Measurements from ENCODE around the gene CYTH2.

CYTH2 gene

GRCh38 chr19:48445256-48445605 is 23.9 kb upstream of the CYTH2 start:
- peak overlapping the region; percentile 87 for H3K27ac ChIP-seq (ENCODE audit: low read depth, low read length)
- H3K4me1 ChIP-seq (ENCODE audit: control insufficient read depth, insufficient read depth, low read length): peaks cover 8% of the 10 kb centered on the region
- no peak overlapping the region for H3K9ac ChIP-seq (ENCODE audit: low read length)

GRCh38 chr19:48445606-48446481 is 23.3 kb upstream of the CYTH2 start, which contains the start of gene GRWD1:
Gene GRWD1, plus strand, starts transcription at chr19:48445983. Its CDS starts 23 bp downstream, at chr19:48446006.
- Histone ChIP-seq H3K27ac (ENCODE audit: low read depth, low read length) (peak within 1 kb of the TSS; percentile 87), H3K4me1 (ENCODE audit: control insufficient read depth, insufficient read depth, low read length) (peaks cover 8% of the 10 kb centered on the region), H3K4me3 (ENCODE audit: low read length) (peak within 1 kb of the TSS; percentile 68), H3K27me3 (ENCODE audit: control insufficient read depth, insufficient read depth, low read length) (peaks cover 15% of the 10 kb centered on the region), H3K9ac (ENCODE audit: low read length) (peak within 1 kb of the TSS; percentile 20), H3K36me3 (ENCODE audit: control insufficient read depth, insufficient read depth, low read length) (peaks cover 24% of the 10 kb centered on the region)

More at GRCh38 chr19:48445256-48445605, 23.9 kb upstream of the CYTH2 start:
- H3K4me3 ChIP-seq (ENCODE audit: low read length): peak overlapping the region; percentile 68
- H3K27me3 ChIP-seq (ENCODE audit: control insufficient read depth, insufficient read depth, low read length): peaks cover 15% of the 10 kb centered on the region
- H3K36me3 ChIP-seq (ENCODE audit: control insufficient read depth, insufficient read depth, low read length): peaks cover 18% of the 10 kb centered on the region

- Histone ChIP-seq H3K36me3 (ENCODE audit: control insufficient read depth, insufficient read depth, low read length) (peaks cover 31% of the 10 kb centered on the region), H3K4me1 (ENCODE audit: control insufficient read depth, insufficient read depth, low read length) (peaks cover 8% of the 10 kb centered on the region), H3K27me3 (ENCODE audit: control insufficient read depth, insufficient read depth, low read length) (peaks cover 14% of the 10 kb centered on the region), H3K9ac (ENCODE audit: low read length) (peak overlapping the region; percentile 20), H3K27ac (ENCODE audit: low read depth, low read length) (no peak overlapping the region), H3K4me3 (ENCODE audit: low read length) (peak overlapping the region; percentile 68)
Measured at GRCh38 chr19:48446579-48446978, 22.6 kb upstream of the CYTH2 start.

- peaks cover 9% of the 10 kb centered on the region for H3K27me3 ChIP-seq (ENCODE audit: control insufficient read depth, insufficient read depth, low read length)
- no peak overlapping the region for H3K27ac ChIP-seq (ENCODE audit: low read depth, low read length)
- H3K36me3 ChIP-seq (ENCODE audit: control insufficient read depth, insufficient read depth, low read length): peaks cover 43% of the 10 kb centered on the region
- H3K9ac ChIP-seq (ENCODE audit: low read length): no peak overlapping the region
- H3K4me3 ChIP-seq (ENCODE audit: low read length): no peak overlapping the region
- peaks cover 8% of the 10 kb centered on the region for H3K4me1 ChIP-seq (ENCODE audit: control insufficient read depth, insufficient read depth, low read length)
Measured at GRCh38 chr19:48448563-48448962, 20.6 kb upstream of the CYTH2 start.

- Histone ChIP-seq H3K4me3 (ENCODE audit: low read length) (no peak overlapping the region), H3K4me1 (ENCODE audit: control insufficient read depth, insufficient read depth, low read length) (peaks cover 5% of the 10 kb centered on the region), H3K27me3 (ENCODE audit: control insufficient read depth, insufficient read depth, low read length) (no peaks in the 10 kb centered on the region), H3K9ac (ENCODE audit: low read length) (no peak overlapping the region), H3K27ac (ENCODE audit: low read depth, low read length) (no peak overlapping the region), H3K36me3 (ENCODE audit: control insufficient read depth, insufficient read depth, low read length) (peaks cover 45% of the 10 kb centered on the region)
Measured at GRCh38 chr19:48450441-48450840, 18.7 kb upstream of the CYTH2 start.

GRCh38 chr19:48450863-48451262 is 18.3 kb upstream of the CYTH2 start:
- H3K36me3 ChIP-seq (ENCODE audit: control insufficient read depth, insufficient read depth, low read length): peaks cover 48% of the 10 kb centered on the region

GRCh38 chr19:48451624-48452023 is 17.5 kb upstream of the CYTH2 start:
- Histone ChIP-seq H3K36me3 (ENCODE audit: control insufficient read depth, insufficient read depth, low read length) (peaks cover 48% of the 10 kb centered on the region), H3K27me3 (ENCODE audit: control insufficient read depth, insufficient read depth, low read length) (no peaks in the 10 kb centered on the region), H3K4me3 (ENCODE audit: low read length) (no peak overlapping the region), H3K9ac (ENCODE audit: low read length) (no peak overlapping the region), H3K27ac (ENCODE audit: low read depth, low read length) (no peak overlapping the region), H3K4me1 (ENCODE audit: control insufficient read depth, insufficient read depth, low read length) (no peaks in the 10 kb centered on the region)

More at GRCh38 chr19:48450863-48451262, 18.3 kb upstream of the CYTH2 start:
- Histone ChIP-seq H3K4me1 (ENCODE audit: control insufficient read depth, insufficient read depth, low read length) (peaks cover 5% of the 10 kb centered on the region), H3K4me3 (ENCODE audit: low read length) (no peak overlapping the region), H3K27me3 (ENCODE audit: control insufficient read depth, insufficient read depth, low read length) (no peaks in the 10 kb centered on the region), H3K9ac (ENCODE audit: low read length) (no peak overlapping the region), H3K27ac (ENCODE audit: low read depth, low read length) (no peak overlapping the region)

GRCh38 chr19:48452289-48453190 is 16.6 kb upstream of the CYTH2 start:
- Histone ChIP-seq H3K27me3 (ENCODE audit: control insufficient read depth, insufficient read depth, low read length) (no peaks in the 10 kb centered on the region), H3K4me1 (ENCODE audit: control insufficient read depth, insufficient read depth, low read length) (no peaks in the 10 kb centered on the region), H3K9ac (ENCODE audit: low read length) (no peak overlapping the region), H3K36me3 (ENCODE audit: control insufficient read depth, insufficient read depth, low read length) (peaks cover 48% of the 10 kb centered on the region), H3K27ac (ENCODE audit: low read depth, low read length) (no peak overlapping the region), H3K4me3 (ENCODE audit: low read length) (no peak overlapping the region)

GRCh38 chr19:48454150-48454730 is 14.9 kb upstream of the CYTH2 start:
- Histone ChIP-seq H3K27ac (ENCODE audit: low read depth, low read length) (no peak overlapping the region), H3K4me1 (ENCODE audit: control insufficient read depth, insufficient read depth, low read length) (no peaks in the 10 kb centered on the region), H3K27me3 (ENCODE audit: control insufficient read depth, insufficient read depth, low read length) (no peaks in the 10 kb centered on the region), H3K9ac (ENCODE audit: low read length) (no peak overlapping the region), H3K36me3 (ENCODE audit: control insufficient read depth, insufficient read depth, low read length) (peaks cover 37% of the 10 kb centered on the region), H3K4me3 (ENCODE audit: low read length) (no peak overlapping the region)

GRCh38 chr19:48455171-48455907 is 13.8 kb upstream of the CYTH2 start, which contains the start of gene KCNJ14:
Gene KCNJ14, plus strand, starts transcription at chr19:48455574. Its CDS starts 6,151 bp downstream, at chr19:48461725.
- Histone ChIP-seq H3K36me3 (ENCODE audit: control insufficient read depth, insufficient read depth, low read length) (peaks cover 28% of the 10 kb centered on the region), H3K4me3 (ENCODE audit: low read length) (no peak within 1 kb of the TSS)

GRCh38 chr19:48455908-48456562 is 13.1 kb upstream of the CYTH2 start:
- Histone ChIP-seq H3K9ac (ENCODE audit: low read length) (no peak overlapping the region), H3K36me3 (ENCODE audit: control insufficient read depth, insufficient read depth, low read length) (peaks cover 22% of the 10 kb centered on the region), H3K4me3 (ENCODE audit: low read length) (no peak overlapping the region), H3K27me3 (ENCODE audit: control insufficient read depth, insufficient read depth, low read length) (no peaks in the 10 kb centered on the region), H3K27ac (ENCODE audit: low read depth, low read length) (no peak overlapping the region), H3K4me1 (ENCODE audit: control insufficient read depth, insufficient read depth, low read length) (no peaks in the 10 kb centered on the region)

More at GRCh38 chr19:48455171-48455907, 13.8 kb upstream of the CYTH2 start, which contains the start of gene KCNJ14:
- no peaks in the 10 kb centered on the region for H3K4me1 ChIP-seq (ENCODE audit: control insufficient read depth, insufficient read depth, low read length)
- H3K9ac ChIP-seq (ENCODE audit: low read length): no peak within 1 kb of the TSS
- no peak within 1 kb of the TSS for H3K27ac ChIP-seq (ENCODE audit: low read depth, low read length)
- no peaks in the 10 kb centered on the region for H3K27me3 ChIP-seq (ENCODE audit: control insufficient read depth, insufficient read depth, low read length)

Measured in rectal smooth muscle tissue (tissue), 1 donor.